Activated CD8-positive, alpha-beta memory T cell treated with anti-CD3 and anti-CD28 coated beads, Interleukin-2, amount 10 ng/mL, durations not matched to agents 7 days and 5 days (primary cell): Measurements from ENCODE around the gene RECQL5. TPM values are rescaled to one million over a fixed set of nuclear protein-coding genes. Genes with fewer than 3 reads are reported as not detected.

Experiments
- ATAC-seq: fragments of 150-1000 bp; cut with Tn5 transposase; one replicate; pipeline ENCODE4 v1.10.0; 2021; ENCODE audit warnings: moderate library complexity
- CTCF ChIA-PET: fragments of 350-600 bp; sonication (Branson Sonifier 250); formaldehyde crosslinking; loops from one replicate; lab custom pipeline; 2021; ENCODE audit warnings: antibody characterized with exemption; lab: Charles Lee
- DNase-seq: peaks from one replicate; pipeline ENCODE4 v3.0.0-alpha.2; 2020
- H3K27ac Mint-ChIP-seq: one replicate; pipeline ENCODE4 v1.8.0; 2021; ENCODE audit warnings: mild to moderate bottlenecking, mixed read lengths
- H3K27me3 Mint-ChIP-seq: one replicate; pipeline ENCODE4 v1.8.0; 2021; ENCODE audit warnings: mixed read lengths
- H3K36me3 Mint-ChIP-seq: one replicate; pipeline ENCODE4 v1.8.0; 2021; ENCODE audit warnings: mild to moderate bottlenecking, mixed read lengths
- H3K4me1 Mint-ChIP-seq: one replicate; pipeline ENCODE4 v1.8.0; 2021; ENCODE audit warnings: mixed read lengths
- H3K4me3 Mint-ChIP-seq: one replicate; pipeline ENCODE4 v1.8.0; 2021; ENCODE audit warnings: mild to moderate bottlenecking, moderate library complexity, mixed read lengths
- H3K9me3 Mint-ChIP-seq: one replicate; pipeline ENCODE4 v1.8.0; 2022; ENCODE audit warnings: low read depth, mixed read lengths
- total RNA-seq, 2 experiments: library from RNA; stranded (reverse); gene quantifications; one replicate each; pipeline ENCODE4 v1.2.3, GENCODE V29; 2021

Gene RECQL5
- total RNA-seq, 2 experiments from 2014 or later, result 35.5 to 46.2 TPM

- Mint-ChIP-seq H3K9me3 (no peaks in the 10 kb centered on the region), H3K36me3 (no peaks in the 10 kb centered on the region), H3K4me1 (peaks cover 2% of the 10 kb centered on the region), H3K27me3 (no peaks in the 10 kb centered on the region), H3K27ac (no peak overlapping the region), H3K4me3 (no peak overlapping the region)
- CTCF ChIA-PET, result interaction anchor here (0.8 to 2.3 kb wide), 8 partner anchors 11 to 137 kb away, joined by 3 to 23 read pairs (median 4); partner anchors contain the start of gene SMIM5
- ATAC-seq (no peak), DNase-seq (no peak)
Observed at GRCh38 chr17:75616521-75617122, 50.3 kb downstream of the RECQL5 start.

- no peak overlapping the region for H3K27ac Mint-ChIP-seq
- peaks cover 2% of the 10 kb centered on the region for H3K4me1 Mint-ChIP-seq
- no peak for DNase-seq
- CTCF ChIA-PET, result interaction anchor here (1.4 to 2.0 kb wide), 2 partner anchors 14 to 136 kb away, joined by 3 to 7 read pairs; no protein-coding TSS in a partner anchor
- no peaks in the 10 kb centered on the region for H3K9me3 Mint-ChIP-seq
- H3K36me3 Mint-ChIP-seq, result no peaks in the 10 kb centered on the region
- H3K27me3 Mint-ChIP-seq, result no peaks in the 10 kb centered on the region
- no peak overlapping the region for H3K4me3 Mint-ChIP-seq
- ATAC-seq, result no peak
Observed at GRCh38 chr17:75615301-75615700, 51.7 kb downstream of the RECQL5 start.

GRCh38 chr17:75614556-75615270 lies 52.2 kb downstream of the RECQL5 start:
- ATAC-seq, result no peak
- no peaks in the 10 kb centered on the region for H3K27me3 Mint-ChIP-seq
- no peak overlapping the region for H3K27ac Mint-ChIP-seq
- CTCF ChIA-PET, result interaction anchor here (1.0 to 2.1 kb wide), 2 partner anchors 18 to 133 kb away, joined by 4 to 10 read pairs; partner anchors contain the start of gene SMIM5
- peaks cover 2% of the 10 kb centered on the region for H3K4me1 Mint-ChIP-seq
- H3K36me3 Mint-ChIP-seq, result no peaks in the 10 kb centered on the region
- no peak for DNase-seq
- no peak overlapping the region for H3K4me3 Mint-ChIP-seq
- no peaks in the 10 kb centered on the region for H3K9me3 Mint-ChIP-seq

GRCh38 chr17:75614006-75614405 lies 52.9 kb downstream of the RECQL5 start:
- DNase-seq (no peak), ATAC-seq (no peak)
- H3K36me3 Mint-ChIP-seq, result no peaks in the 10 kb centered on the region
- H3K27me3 Mint-ChIP-seq, result no peaks in the 10 kb centered on the region
- peaks cover 2% of the 10 kb centered on the region for H3K4me1 Mint-ChIP-seq
- CTCF ChIA-PET, result interaction anchor here (1.0 to 2.1 kb wide), 2 partner anchors 19 to 134 kb away, joined by 4 to 10 read pairs; partner anchors contain the start of gene SMIM5
- H3K9me3 Mint-ChIP-seq, result no peaks in the 10 kb centered on the region
- no peak overlapping the region for H3K27ac Mint-ChIP-seq
- no peak overlapping the region for H3K4me3 Mint-ChIP-seq

DNA sequence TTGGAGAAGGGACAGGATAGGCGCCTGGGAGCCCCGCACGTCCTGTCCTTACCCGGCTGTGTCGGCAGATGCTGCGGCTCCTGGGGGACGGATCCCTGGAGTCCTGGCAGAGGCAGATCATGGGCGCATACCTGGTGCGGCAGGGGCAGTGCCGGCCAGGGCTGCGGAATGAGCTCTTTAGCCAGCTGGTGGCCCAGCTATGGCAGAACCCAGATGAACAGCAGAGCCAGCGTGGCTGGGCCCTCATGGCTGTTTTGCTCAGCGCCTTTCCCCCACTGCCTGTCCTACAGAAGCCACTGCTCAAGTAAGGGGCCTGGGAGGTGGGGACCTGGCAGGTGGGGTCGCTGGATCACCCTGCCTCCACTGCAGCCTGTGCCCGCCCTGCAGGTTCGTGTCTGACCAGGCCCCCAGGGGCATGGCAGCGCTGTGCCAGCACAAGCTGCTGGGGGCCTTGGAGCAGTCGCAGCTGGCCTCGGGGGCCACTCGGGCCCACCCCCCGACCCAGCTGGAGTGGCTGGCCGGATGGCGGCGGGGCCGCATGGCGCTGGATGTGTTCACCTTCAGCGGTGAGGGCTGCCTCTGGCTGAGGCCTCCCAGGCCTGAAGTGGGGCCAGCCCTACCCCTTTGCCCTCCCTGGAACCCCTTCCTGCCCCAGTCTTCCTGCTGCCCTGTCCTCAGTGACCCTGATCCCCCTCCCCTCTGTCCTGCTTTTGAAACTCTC lies 53.9 kb downstream of the RECQL5 start:
- Mint-ChIP-seq H3K4me3 (no peak overlapping the region), H3K27ac (no peak overlapping the region), H3K36me3 (no peaks in the 10 kb centered on the region), H3K4me1 (peaks cover 2% of the 10 kb centered on the region), H3K27me3 (no peaks in the 10 kb centered on the region), H3K9me3 (no peaks in the 10 kb centered on the region)
- CTCF ChIA-PET, result interaction anchor here (1.8 to 2.7 kb wide), 3 partner anchors 11 to 141 kb away, joined by 6 to 10 read pairs (median 9); partner anchors contain the start of gene SMIM5
- DNase-seq, result no peak
- no peak for ATAC-seq

- DNase-seq (no peak), ATAC-seq (no peak)
- H3K4me1 Mint-ChIP-seq, result peaks cover 5% of the 10 kb centered on the region
- no peak overlapping the region for H3K4me3 Mint-ChIP-seq
- H3K36me3 Mint-ChIP-seq, result no peaks in the 10 kb centered on the region
- no peak overlapping the region for H3K27ac Mint-ChIP-seq
- no peaks in the 10 kb centered on the region for H3K9me3 Mint-ChIP-seq
- CTCF ChIA-PET, result interaction anchor here (1.3 to 4.8 kb wide), 4 partner anchors 10 to 142 kb away, joined by 6 to 18 read pairs (median 8); partner anchors contain the start of gene SMIM5
- no peaks in the 10 kb centered on the region for H3K27me3 Mint-ChIP-seq
Observed at GRCh38 chr17:75611851-75612429, 55.0 kb downstream of the RECQL5 start.

DNA sequence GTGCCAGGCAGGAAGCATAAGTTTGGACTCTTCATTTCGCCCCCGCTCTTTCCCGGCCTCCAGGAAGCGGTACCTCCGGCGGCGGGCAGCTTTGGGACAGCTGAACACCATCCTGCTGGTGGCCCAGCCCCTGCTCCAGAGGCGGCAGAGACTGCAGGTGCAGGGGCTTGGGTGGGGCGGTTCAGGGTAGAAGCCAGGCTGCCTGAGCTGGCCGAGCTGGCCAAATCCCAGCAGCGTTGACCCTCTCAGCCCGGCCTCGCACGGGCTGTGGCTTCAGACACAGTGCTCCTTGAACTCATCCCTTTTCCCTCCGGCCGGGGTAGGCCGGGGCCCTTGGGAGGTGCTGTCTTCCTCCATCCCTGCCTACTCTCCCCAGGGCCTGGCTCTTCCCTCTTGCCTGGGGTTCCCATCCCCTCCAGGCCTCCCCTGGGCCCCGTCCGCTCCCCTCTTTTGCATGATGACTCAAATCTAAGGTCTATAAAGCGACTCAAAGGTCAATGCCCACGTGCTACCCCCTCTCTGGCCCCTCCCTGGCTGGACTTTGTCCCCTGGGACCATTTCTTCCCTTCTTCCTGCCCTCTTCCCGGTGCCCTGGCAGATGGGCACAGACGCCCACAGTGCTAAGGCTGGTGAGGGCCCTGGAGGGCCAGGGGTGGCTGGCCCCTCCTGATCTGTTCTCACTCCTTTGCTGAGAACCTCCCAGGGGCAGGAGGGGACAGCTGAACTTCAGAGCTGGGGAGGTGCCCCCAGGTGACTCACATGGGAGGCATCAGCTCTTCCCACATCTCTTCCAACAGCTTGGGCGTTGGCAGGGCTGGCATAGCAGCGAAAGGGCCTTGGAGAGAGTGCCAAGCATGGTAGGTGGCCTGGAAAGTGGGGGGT lies 56.6 kb downstream of the RECQL5 start:
- H3K27ac Mint-ChIP-seq, result no peak overlapping the region
- no peak overlapping the region for H3K4me3 Mint-ChIP-seq
- peaks cover 5% of the 10 kb centered on the region for H3K4me1 Mint-ChIP-seq
- CTCF ChIA-PET, result interaction anchor here (1.0 to 4.8 kb wide), 5 partner anchors 9 to 137 kb away, joined by 3 to 18 read pairs (median 6); partner anchors contain the start of gene SMIM5
- DNase-seq, result no peak
- H3K36me3 Mint-ChIP-seq, result no peaks in the 10 kb centered on the region
- no peaks in the 10 kb centered on the region for H3K27me3 Mint-ChIP-seq
- H3K9me3 Mint-ChIP-seq, result no peaks in the 10 kb centered on the region
- ATAC-seq, result no peak

DNA sequence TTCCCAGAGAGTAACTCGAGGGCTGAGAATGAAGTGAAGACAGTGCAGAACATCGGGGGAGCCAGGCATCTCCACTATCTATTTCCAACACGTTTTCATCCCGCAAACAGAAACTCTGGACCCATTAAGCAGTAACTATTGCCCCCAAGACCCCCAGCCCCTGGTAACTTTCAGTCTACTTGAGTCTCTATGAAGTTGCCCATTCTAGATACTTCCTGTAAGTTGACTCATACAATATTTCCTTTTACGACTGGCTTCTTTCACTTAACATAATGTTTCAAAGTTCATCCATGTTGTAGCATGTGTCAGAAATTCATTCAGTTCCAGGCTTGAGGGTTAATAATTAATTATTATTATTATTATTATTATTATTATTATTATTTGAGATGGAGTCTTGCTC lies 59.9 kb downstream of the RECQL5 start:
- no peak for DNase-seq
- H3K36me3 Mint-ChIP-seq, result no peaks in the 10 kb centered on the region
- CTCF ChIA-PET, result no interaction called here
- no peak overlapping the region for H3K27ac Mint-ChIP-seq
- peaks cover 5% of the 10 kb centered on the region for H3K4me1 Mint-ChIP-seq
- H3K27me3 Mint-ChIP-seq, result no peaks in the 10 kb centered on the region
- H3K9me3 Mint-ChIP-seq, result no peaks in the 10 kb centered on the region
- no peak for ATAC-seq
- no peak overlapping the region for H3K4me3 Mint-ChIP-seq

DNA sequence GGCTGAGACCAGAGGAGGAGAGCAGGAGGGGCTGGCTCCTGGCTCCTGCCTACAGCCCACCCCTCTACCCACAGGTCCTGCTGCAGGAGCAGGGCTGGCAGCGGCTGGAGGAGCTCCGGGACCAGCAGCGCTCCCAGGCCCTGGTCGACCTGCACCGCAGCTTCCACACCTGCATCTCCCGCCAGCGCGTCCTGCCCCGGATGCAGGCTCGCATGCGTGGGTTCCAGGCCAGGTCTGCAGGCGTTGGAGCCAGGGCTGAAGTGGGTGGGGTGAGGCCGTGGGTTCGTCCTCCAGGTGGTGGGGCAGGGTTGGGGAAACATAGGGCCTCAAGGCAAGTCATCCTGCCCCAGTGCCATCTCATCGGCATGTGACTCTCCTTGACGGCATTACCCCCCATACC lies 61.2 kb downstream of the RECQL5 start:
- no peak overlapping the region for H3K27ac Mint-ChIP-seq
- CTCF ChIA-PET, result interaction anchor here (2.4 kb wide), 1 partner anchor 27 kb away, joined by 14 read pairs; the partner anchor contains the start of gene SMIM5
- DNase-seq (no peak), ATAC-seq (no peak)
- H3K36me3 Mint-ChIP-seq, result no peaks in the 10 kb centered on the region
- no peak overlapping the region for H3K4me3 Mint-ChIP-seq
- H3K4me1 Mint-ChIP-seq, result peaks cover 5% of the 10 kb centered on the region
- H3K9me3 Mint-ChIP-seq, result no peaks in the 10 kb centered on the region
- no peaks in the 10 kb centered on the region for H3K27me3 Mint-ChIP-seq

DNA sequence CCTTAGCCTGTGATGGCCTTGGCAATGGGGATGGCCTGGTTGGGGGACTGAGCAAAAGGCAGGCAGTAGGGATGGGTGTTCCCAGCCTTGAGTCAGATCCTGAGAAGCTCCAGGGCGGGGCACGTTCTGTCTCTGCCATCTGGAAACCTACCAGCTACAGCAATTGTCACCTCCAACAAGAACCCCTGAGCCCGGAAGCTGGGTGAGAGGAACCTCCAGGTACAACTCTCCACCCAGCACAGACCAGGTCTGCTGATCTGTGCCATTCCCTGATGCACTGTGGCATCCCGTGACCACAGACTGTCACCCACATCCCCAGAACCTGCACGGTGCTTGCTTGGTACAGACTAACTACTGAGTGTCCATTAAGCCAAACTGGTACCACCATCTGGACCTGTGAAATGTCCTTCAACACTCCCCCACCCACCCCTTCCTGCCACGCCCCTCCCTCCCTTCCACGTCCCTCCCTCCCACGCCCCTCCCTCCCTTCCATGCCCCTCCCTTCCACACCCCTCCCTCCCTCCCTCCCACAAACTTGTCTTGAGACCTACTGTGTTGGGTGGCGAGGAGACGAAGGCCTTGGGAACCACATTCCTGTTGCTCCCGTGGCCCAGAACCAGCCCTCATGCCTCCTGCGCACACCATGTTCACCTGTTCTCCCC lies 62.8 kb downstream of the RECQL5 start:
- Mint-ChIP-seq H3K4me3 (no peak overlapping the region), H3K4me1 (peaks cover 5% of the 10 kb centered on the region), H3K9me3 (no peaks in the 10 kb centered on the region), H3K27me3 (no peaks in the 10 kb centered on the region), H3K36me3 (no peaks in the 10 kb centered on the region), H3K27ac (no peak overlapping the region)
- no peak for DNase-seq
- no peak for ATAC-seq
- CTCF ChIA-PET, result interaction anchor here (1.2 to 6.6 kb wide), 3 partner anchors 14 to 145 kb away, joined by 5 to 73 read pairs (median 14); partner anchors contain the start of gene SMIM5

DNA sequence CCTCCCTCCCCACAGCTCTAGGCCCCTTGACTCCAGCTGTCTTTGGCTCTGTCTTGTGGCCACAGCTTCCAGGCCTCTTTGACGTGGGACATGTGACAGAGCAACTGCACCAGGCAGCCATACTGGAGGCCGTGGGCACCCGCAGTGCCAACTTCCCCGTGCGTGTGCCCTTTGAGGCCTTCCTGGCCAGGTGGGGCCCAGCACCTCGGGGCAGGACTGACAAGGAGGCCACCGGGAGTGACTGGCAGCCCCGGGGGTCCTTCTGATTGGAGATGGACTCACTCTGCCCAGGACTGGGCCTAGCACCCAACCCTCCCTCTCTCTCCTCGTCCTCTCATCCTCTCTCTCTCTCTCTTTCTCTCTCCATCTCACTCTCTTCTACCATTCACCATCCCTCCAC lies 63.8 kb downstream of the RECQL5 start:
- no peaks in the 10 kb centered on the region for H3K36me3 Mint-ChIP-seq
- no peaks in the 10 kb centered on the region for H3K27me3 Mint-ChIP-seq
- H3K4me3 Mint-ChIP-seq, result no peak overlapping the region
- no peak overlapping the region for H3K27ac Mint-ChIP-seq
- DNase-seq, result no peak
- no peaks in the 10 kb centered on the region for H3K9me3 Mint-ChIP-seq
- ATAC-seq, result no peak
- CTCF ChIA-PET, result interaction anchor here (1.1 to 6.6 kb wide), 3 partner anchors 12 to 146 kb away, joined by 5 to 73 read pairs (median 47); partner anchors contain the start of genes MYO15B and SMIM5
- peaks cover 5% of the 10 kb centered on the region for H3K4me1 Mint-ChIP-seq
